HG03175 (cell line): Measurements from ENCODE around the gene NEURL1B.
"Not testable (repeated sequence)": the region's sequence is repeated elsewhere in the genome, so short reads cannot be mapped to it uniquely, and the experiment has no call there.

Source experiments
- ATAC-seq: cut with Tn5 transposase; IDR thresholded peaks from one replicate; pipeline ENCODE4 v1.9.1; 2021; ENCODE audit warnings: mild to moderate bottlenecking, moderate library complexity; ENCODE audit not compliant: unreplicated experiment

The NEURL1B gene, protein sequence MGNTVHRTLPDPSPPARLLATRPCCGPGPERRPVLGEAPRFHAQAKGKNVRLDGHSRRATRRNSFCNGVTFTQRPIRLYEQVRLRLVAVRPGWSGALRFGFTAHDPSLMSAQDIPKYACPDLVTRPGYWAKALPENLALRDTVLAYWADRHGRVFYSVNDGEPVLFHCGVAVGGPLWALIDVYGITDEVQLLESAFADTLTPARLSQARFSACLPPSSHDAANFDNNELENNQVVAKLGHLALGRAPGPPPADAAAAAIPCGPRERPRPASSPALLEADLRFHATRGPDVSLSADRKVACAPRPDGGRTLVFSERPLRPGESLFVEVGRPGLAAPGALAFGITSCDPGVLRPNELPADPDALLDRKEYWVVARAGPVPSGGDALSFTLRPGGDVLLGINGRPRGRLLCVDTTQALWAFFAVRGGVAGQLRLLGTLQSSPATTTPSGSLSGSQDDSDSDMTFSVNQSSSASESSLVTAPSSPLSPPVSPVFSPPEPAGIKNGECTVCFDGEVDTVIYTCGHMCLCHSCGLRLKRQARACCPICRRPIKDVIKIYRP

DNA sequence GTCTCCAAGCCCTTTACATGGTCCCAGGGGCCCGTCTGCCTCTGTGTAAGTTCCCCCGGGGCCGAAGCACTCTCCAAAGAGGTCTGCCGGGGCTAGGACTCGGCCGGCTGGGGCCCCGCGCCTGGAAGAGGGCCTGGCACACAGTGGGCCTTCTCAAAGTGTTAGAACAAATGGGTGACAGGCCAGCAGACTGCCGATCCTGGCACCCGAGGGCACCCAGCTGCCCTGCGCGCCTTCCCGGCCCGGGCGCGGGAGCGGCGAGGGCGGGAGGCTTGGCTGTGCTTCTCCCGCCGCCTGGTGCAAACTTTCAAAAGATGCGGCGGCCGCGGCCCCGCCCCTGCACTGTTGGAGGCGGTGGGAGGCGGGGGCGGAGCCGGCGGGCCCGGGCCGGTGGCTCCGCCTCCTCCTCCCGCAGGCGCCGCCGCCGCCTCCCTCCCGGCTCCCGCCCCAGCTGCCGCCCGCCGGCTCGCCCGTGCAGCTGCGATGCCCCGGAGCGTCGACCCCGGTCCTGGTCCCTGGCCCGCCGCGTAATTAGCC is at the start of gene NEURL1B:
NEURL1B (plus strand) TSS at position 442 of the 537 bp plus-strand sequence. CDS start 144 bp downstream, outside the sequence.
- no peak for ATAC-seq

DNA sequence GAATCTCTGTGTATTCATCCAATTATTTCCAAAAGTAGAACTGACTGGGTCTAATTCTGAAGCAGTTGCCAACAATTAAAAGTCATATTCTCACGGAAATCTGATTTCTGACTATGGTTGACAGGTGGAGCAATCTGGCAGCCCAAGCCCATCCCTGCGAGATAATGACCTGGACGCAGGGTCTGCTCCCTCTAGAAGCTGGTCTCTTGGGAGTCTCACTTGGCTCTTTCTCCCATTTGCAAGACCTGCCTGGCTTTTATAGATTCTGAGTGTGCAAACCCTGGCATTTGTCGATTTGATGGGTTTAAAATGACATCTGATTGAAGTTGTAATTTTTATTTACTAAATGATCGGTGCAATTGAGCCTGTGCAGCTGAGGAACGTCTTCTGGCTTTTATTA is 49.4 kb upstream of the NEURL1B start:
- no peak for ATAC-seq

DNA sequence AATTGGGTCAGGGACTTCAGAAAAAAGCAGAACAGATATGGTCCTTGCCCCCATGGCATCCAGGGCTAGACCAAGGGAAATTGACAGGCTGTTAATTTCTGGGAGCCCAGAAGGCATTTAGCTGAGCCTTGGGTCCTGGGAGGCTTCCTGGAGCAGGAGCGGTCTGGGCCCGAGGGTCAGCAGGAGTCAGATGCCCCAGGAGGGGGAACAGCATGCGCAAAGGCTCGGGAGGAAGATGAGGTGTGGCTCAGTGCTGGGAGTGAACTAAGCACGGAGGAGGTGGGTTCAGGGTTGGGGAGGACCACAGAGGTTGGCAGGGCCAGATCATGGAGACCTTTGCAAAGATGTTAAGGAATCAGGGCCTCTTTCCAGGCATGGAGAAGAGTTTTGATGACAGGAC is 48.2 kb upstream of the NEURL1B start:
- ATAC-seq: no peak

DNA sequence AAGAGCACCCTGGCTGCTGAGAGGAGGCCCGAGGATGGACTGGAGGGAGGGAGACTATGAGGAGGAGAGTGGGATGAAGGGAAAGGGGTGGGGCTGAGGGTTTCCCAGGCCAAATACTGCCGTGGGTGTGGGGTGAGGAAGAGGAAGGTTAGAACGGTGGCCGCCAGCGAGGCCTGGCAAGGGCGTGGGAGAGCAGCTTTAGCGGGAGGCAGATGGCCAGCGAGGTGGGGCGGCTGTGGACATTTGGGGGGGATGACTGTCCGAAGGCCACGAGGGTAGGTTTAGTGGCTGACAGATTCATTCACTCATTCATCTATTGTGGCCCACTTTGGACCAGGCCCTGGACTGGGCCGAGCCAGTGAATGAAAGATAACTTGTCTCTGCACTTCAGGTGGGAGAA is 47.8 kb upstream of the NEURL1B start:
- no peak for ATAC-seq

DNA sequence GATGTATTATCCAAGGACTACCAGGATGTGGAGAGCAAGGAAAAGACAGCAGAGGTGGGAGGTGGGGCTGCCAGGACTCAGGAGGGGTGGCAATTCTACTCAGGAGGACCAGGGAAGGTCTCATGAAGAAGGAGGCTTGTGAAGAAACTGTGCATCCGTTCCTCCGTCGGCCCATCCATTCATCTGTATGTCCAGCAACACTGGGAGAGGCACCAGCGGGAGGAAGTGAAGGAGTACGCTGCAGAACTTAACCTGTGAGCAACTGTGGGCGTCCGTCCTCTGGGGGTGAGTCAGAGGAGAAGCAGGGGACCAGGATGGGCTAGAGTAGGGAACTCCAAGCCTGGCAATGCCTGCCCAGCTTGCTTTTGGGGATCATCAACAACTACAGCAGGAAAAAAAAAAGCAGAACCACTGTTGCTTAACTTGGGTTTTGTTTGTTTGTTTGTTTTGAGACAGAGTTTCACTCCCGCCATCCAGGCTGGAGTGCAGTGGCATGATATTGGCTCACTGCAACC is 47.3 kb upstream of the NEURL1B start:
- ATAC-seq: no peak

DNA sequence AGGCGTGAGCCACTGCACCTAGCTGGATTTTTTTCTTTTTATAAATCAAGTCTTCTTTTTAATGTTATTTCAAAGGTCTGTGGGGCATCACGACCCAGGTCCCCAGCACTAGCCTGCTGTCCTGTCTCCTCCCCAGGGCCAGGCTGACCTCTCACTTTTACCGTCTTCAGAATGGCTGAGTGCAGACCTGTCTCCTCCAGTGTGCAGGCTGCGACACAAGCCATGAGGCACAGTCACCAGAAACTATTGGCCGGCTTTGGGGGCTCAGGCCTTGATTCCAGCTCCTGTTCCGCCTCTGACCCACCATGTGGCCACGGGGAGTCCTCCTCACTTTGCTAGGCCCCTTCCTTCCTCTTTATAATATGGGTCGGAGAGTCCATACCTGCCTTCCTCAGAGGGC is 46.6 kb upstream of the NEURL1B start:
- ATAC-seq: no peak

DNA sequence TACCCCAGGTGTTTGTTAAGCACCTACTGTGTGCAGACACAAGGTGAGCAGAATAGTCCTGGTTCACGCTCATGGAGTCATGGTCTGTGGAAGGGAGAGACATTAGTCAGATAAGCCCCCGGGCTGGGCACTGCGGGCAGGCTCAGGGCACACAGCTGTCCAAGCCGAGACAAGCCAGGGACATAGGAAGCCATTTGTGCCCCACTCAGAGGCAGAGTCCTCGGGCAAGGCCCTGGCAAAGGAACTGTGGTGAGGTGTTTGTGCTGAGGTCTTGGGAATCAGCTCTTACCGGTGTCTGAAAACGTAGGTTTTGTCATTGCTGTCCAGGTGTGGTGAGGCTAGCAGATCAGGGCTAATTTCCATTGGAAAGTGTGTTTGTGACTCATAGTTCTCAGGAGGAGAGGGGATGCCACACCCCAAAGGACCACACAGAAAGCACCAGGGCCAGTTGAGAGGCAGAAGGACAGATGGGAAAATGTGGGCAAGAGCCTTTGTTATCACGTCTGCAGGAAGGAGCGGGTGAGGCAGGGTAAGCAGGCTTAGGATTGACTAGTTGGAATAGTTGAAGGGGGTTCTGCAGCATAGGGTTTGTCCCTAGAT is 46.1 kb upstream of the NEURL1B start:
- no peak for ATAC-seq

DNA sequence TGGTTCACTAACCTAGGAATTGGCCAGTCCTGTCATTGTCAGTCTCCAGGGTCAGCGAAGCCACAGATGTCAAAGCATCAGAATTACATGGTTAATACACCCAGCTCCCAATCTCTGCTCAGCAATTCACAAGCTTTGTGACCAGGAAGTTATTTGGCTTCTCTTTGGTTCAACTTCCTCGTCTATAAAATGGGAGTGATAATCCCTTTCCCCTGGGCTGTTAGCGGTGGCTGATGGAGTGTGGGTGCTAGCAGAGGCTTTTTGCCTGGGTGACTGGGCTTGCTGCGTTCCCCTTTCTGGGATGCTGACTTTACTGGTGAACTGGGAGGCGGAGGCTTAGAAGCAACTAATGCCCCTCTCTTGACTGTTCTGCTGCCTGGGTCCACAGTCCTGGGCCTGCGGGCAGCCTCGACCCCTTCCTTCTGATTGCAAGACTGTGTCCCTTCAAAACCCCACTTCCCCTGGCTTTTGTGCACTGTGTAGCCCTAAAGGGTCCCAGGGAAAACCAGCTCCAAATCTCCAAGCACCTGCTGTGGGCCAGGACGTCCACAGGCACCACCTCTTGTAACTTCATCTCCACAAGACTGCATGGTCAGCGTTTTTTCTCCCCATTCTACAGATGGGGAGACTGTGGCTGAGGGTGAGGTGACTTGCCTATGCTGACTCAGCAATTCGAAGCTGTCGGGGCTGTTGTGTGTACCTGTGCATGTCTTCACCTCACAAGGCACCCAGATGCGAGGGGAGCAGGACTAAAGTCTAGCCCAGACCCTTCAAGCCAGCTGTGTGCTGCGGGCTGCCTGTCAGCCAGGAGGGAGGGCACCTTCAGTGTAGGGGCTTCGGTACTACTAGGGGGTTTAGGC is 45.2 kb upstream of the NEURL1B start:
- no peak for ATAC-seq

DNA sequence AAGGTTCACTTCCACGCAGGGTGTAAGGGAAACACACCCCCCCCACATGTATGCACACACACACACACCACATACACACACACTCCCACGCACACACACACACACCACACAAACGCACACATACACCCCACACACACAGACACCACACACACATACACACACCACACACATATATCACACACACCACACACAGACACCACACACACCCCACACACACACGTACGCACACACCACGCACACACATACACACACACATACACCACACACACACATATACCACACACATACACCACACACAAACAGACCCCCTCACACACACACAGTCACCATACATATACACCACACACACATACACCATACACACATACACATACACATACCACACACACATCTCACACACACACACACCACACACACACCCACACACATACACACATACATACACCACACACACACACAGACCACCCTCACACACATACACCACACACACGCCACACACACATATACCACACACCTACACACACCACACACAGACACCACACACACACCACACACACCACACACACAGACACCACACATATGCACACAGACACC is 44.3 kb upstream of the NEURL1B start:
- no peak for ATAC-seq

DNA sequence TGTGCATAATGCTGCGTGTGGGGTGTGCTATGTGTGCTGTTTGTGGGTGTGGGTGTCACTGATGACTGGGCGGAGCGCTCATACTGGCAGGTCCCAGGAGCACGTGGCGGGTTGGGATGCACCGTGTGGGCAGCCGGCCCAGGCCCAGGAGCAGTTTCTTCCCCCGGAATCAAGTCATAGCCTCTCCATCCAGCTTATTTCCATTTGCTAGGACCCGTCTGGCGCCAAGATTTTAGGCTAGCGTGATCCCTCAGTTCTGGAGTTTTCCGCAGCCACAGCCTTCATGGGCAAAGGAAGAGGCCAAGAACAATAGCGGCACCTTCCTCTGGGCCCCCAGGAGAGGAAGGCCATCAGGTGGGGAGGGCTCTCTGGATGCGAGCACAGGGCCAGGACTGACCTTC is 43.3 kb upstream of the NEURL1B start:
- ATAC-seq: no peak

DNA sequence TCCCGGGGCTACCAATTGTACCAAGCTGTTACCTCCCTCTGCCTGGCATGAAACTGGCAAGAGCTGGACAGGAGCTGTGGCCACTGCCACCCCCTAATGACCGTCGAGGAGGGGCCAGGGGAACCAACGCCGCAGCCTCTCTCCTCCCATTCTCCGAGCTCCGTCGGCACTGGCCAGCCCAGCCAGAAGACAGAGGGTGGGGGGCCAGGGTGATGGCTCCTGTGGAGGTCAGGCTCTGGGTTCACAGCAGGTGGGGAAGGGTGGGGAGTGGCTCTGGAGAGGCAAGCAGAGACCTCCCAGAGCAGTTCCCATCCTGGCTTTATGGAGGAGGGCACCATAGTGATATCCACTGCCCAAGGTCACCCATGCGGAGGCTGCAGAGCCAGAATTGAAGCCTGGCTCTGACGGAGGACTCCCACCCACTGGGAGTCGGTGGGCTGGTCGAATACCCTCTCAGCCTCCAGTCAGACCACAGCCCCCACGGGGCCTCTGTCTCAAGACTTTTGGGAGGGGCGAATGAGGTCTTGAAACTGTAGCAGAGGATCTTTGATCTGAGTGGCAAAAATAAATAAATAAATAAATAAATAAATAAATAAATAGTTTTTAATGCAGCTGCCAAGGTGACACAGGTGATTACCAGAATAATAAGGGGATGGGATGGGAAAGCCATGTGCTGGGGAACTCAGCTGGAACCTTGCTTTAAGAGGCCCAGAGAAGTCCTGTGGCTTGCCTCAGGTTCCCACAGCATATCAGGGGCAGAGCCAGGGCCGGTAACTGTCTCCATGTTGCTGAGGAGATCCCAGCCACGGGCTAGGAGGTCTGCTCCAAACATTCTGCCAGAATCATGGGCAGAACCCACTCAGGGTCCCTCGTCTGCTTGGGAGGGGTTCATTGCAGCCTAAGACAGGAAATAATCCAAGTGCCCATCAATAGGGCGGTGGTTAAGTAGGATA is 42.5 kb upstream of the NEURL1B start:
- ATAC-seq: no peak

DNA sequence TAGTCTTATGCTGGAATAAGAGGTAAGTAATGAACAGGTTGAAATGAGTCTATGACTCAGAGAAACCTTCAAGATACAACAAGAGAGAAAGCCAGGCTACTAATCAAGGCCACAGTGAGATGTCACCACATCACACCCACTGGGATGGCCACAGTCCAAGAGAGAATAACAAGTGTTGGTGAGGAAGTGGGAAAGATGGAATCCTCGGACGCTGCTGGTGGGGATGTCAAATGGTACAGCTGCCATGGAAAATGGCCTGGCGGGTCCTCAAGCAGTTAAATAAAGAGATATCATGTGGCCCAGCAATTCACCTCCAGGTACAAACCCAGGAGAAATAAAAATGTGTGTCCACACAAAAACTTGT is 41.9 kb upstream of the NEURL1B start:
- no peak for ATAC-seq

DNA sequence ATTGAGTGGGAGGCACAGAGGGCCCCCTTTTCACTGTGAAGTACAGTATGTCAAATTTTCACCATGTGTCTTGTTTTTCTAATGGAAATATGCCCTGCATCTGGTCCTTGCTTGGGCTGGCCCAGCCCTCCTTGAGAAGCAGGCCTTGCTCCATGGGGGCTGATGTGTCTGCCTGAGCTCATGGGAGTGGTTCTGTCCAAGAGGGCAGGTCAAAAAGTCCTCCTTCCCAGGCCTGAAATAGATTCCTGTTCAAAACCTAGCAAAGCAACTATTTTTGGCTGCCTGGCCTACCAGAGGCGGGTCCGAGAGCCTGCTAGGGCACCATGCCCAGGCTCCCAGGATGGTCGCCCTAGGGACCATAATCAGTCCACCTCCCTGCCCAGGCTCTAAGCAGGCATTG is 40.5 kb upstream of the NEURL1B start:
- ATAC-seq: no peak

DNA sequence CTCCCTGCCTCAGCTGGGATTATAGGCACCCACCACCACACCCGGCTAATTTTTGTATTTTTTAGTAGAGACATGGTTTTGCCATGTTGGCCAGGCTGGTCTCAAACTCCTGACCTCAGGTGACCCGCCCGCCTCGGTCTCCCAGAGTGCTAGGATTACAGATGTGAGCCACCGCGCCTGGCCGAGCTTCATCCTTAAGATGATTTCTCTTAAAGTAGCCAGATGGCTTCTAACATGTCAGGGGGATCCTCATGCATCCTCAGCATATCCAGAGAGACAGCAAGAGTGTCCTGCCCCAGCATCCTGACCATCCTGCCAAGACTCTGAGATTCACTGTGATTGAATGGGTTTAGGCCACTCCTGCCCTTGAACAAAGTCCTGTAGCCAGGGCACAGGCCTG is 39.5 kb upstream of the NEURL1B start:
- not testable (repeated sequence) for ATAC-seq

DNA sequence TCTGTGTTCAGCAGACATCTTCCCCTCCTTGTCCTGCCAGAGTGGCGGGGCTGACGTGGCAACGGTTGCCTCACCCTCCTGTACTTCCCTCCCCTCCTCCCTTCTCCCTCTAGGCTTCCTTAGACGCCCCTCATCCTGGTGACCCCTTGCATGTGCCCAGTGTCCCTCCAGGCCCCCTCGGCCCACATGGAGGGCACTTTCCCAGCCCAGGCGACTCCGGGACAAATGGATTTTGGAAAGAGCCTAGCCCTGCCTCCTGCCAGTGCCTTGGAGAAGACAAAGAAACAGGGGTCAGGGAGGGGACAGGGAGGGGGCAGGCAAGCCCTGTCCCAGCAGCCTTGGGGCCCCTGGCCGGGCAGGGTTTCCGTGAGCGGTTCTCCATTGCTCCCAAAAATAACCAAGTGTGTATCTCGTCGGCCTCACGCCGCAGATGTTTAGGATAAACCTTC is 38.3 kb upstream of the NEURL1B start:
- no peak for ATAC-seq

DNA sequence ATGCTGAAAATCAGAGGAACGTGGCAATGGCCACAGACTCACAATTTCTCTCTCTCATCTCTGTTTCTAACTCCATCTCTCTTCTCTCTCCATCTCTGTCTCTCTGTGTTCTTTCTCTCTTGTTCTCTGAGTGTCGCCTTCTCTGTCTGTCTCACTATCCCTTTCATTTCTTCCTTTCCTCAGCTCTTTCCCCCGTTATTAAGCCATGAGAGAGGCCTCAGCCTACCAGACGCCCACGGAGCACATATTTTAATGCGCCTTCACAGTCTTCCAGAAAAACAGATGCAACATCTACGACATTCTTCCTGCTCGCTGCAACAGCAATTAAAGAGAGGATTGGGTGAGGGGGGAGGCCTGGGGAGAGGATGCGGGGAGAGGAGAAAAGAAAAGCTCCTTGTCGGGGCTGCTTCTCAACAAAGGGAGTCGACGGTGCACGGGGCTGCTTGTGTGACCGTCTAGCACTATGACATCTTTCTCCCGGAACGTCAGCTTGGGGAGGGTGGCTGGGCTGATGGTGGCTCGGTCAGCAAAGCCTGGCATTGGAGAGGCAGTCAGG is 37.7 kb upstream of the NEURL1B start:
- ATAC-seq: no peak

DNA sequence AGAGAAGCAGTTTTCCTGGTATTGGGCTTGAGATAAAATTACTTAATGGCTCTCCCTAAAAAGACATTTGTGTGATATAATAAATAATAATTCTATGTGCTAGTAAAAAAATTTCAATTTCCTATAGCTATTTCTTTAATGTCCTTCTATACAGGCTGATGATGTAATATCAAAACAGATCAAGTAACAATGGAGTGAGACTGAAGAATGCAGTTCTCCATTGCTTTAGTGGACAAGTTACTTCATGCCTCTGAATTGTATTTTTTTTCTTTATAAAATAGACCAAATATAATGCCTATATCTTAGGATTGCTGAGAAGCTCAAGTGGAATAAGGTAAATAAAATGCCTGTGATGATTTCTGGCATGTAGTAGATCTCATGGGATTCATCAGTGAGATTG is 35.6 kb upstream of the NEURL1B start:
- no peak for ATAC-seq

DNA sequence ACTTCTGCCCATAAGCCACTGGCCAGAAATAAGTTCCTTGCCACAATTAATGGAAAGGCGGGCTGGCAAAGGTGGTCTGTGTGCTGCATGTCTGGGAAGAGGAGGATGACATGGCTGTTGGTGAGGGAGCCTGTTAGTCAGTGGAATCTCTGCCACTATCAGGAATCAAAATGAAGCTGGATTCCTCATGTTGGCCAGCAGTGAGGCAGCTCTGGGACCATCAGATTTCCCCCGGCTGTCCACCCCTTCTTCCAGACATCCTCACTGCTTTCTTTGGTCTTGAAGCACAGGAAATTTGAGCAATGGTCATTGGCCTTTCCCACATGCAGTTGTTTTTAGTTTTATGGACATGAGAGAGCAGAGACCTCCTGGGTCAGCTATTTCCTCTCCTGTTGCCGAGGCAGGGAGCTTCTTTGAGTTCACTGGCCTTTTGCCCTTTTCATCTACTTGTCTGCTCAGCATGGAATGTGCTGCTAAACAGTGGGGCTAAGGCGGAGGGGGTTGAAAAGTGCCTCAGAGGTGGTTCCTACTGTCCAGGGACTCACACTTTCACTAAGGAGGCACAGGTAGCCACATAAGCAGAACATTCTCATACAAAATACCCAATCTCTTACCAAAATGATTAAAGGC is 34.8 kb upstream of the NEURL1B start:
- ATAC-seq: no peak
